OCI-LY1 (cell line): ENCODE data around the gene OR52M1.

Experiments
- EZH2 ChIP-seq: fragments of 200-600 bp; sonication (generic), shearing (Covaris generic); IDR thresholded peaks from 2 replicates; pipeline ENCODE4 v1.8.0; 2017; ENCODE audit warnings: borderline replicate concordance, mixed run types, mild to moderate bottlenecking, antibody characterized with exemption, low read length, moderate library complexity, mixed read lengths
- TF ChIP-seq, protein P1 (sequence below): fragments of 200-600 bp; sonication (generic), shearing (Covaris generic); IDR thresholded peaks from 2 replicates; pipeline ENCODE4 v1.5.1; 2017; ENCODE audit warnings: mild to moderate bottlenecking, antibody characterized with exemption, low read length, moderate library complexity, mixed read lengths

DNA sequence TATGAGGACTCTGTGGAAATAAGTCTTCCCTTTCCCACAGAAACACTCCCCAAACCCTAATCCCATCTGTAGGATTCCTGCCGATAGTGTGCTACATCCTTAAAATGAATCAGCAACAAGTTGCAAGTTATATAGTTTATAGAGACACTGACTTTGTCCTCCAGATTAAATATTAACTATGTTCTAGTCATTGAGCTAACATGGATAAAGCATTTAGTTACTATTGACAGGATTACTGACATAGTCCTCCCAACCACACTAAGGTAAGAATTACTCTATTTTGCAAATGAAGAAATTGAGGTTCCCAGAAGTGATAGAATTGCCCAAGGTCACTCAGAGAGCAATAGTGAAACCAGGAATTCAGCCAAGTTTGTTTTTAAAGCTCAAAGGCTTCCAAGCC lies 1.9 kb downstream of the OR52M1 start:
- TF ChIP-seq, protein P1, sequence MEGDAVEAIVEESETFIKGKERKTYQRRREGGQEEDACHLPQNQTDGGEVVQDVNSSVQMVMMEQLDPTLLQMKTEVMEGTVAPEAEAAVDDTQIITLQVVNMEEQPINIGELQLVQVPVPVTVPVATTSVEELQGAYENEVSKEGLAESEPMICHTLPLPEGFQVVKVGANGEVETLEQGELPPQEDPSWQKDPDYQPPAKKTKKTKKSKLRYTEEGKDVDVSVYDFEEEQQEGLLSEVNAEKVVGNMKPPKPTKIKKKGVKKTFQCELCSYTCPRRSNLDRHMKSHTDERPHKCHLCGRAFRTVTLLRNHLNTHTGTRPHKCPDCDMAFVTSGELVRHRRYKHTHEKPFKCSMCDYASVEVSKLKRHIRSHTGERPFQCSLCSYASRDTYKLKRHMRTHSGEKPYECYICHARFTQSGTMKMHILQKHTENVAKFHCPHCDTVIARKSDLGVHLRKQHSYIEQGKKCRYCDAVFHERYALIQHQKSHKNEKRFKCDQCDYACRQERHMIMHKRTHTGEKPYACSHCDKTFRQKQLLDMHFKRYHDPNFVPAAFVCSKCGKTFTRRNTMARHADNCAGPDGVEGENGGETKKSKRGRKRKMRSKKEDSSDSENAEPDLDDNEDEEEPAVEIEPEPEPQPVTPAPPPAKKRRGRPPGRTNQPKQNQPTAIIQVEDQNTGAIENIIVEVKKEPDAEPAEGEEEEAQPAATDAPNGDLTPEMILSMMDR: no peak
- no peak for TF ChIP-seq EZH2
